MM.1S (cell line): ENCODE measurements around the gene TMIGD3.

Source experiments
- EZH2 ChIP-seq: fragments of 300-600 bp; sonication (generic); optimal IDR thresholded peaks from 2 replicates; pipeline ENCODE3; 2017; ENCODE audit warnings: low read depth, mild to moderate bottlenecking, antibody characterized with exemption, low read length, mixed read lengths
- EZH2phosphoT487 ChIP-seq: fragments of 300-600 bp; sonication (generic); IDR thresholded peaks from 2 replicates; pipeline ENCODE4 v1.6.1; 2018; ENCODE audit warnings: antibody characterized with exemption, low read length
- TF ChIP-seq, protein P1 (sequence below): fragments of 300-600 bp; sonication (generic); IDR thresholded peaks from 2 replicates; pipeline ENCODE4 v1.5.1; 2016; ENCODE audit warnings: antibody characterized with exemption, low read length, mixed read lengths

DNA sequence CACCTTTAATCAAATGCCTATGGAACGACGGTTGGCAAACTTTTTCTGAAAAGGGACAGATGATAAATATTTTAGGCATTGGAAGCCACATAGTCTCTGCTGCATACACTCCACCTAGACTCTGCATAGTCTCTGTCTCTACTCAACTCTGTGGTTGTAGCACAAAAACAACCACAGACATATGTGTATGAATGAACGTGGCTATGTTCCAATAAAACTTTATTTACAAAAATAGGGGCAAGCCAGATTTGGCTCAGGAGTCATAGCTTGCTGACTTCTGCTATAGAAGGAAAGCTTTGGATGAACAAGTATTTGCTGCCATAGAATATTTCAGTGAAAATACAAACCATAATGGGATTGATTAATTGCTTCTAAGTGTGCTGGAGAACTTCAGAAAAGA lies 37.5 kb upstream of the TMIGD3 start:
- TF ChIP-seq, protein P1, sequence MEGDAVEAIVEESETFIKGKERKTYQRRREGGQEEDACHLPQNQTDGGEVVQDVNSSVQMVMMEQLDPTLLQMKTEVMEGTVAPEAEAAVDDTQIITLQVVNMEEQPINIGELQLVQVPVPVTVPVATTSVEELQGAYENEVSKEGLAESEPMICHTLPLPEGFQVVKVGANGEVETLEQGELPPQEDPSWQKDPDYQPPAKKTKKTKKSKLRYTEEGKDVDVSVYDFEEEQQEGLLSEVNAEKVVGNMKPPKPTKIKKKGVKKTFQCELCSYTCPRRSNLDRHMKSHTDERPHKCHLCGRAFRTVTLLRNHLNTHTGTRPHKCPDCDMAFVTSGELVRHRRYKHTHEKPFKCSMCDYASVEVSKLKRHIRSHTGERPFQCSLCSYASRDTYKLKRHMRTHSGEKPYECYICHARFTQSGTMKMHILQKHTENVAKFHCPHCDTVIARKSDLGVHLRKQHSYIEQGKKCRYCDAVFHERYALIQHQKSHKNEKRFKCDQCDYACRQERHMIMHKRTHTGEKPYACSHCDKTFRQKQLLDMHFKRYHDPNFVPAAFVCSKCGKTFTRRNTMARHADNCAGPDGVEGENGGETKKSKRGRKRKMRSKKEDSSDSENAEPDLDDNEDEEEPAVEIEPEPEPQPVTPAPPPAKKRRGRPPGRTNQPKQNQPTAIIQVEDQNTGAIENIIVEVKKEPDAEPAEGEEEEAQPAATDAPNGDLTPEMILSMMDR: no peak
- no peak for TF ChIP-seq EZH2phosphoT487
- TF ChIP-seq EZH2: no peak
